ENCODE measurements around the gene PRORP.
A peak's percentile ranks its signal among the peaks of the same experiment; 100 is the strongest.
"Not testable (repeated sequence)": the region's sequence is repeated elsewhere in the genome, so short reads cannot be mapped to it uniquely, and the experiment has no call there.

Gene PRORP

DNA sequence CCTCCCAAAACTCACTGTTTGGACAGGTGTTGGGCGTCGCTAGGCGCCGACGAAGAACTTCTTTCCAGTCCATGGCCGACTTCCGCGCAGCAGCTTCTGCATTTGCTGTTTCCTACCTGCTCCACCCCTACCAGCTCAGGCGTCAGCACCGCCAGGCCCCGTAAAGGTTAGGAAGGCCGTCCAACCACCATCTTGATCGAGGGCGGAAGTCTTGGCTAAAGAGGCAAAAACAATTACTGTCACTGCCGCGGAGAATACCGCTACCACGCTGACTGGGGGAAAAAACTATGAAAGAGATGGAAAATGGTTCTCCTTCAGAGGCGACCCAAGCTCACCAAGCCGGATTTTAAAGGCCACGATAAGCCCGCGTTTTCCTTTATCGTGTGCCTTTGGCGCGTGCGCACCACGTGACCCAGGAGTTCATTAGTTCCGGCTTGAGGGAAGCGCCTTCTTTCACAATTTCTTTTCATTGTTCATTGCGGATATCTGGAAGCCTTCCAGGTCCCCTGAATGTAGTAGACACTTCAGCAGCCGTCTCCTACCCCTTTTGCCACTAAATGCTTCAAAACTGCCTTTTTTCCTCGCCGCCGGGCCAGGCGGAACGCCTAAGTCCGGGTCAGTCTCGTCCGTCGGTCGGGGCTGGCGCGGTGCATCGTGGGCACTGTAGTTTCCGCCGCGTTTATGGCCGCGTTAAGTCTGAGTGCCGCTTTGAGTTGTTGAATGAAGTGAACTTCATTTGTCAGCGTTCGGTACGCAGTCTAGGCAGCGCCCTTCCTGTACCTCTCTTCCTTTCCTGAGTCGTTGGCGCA, at the start of gene PRORP, which contains the start of gene PPP2R3C:
PRORP (plus strand) TSS at position 666 of the 809 bp plus-strand sequence. CDS start 694 bp downstream, outside the sequence.
PPP2R3C (minus strand) TSS at position 104 of the 809 bp plus-strand sequence; CDS start at position 73, 31 bp downstream.
- peak; percentile 89 for DNase-seq (ENCODE audit: low spot score)

DNA sequence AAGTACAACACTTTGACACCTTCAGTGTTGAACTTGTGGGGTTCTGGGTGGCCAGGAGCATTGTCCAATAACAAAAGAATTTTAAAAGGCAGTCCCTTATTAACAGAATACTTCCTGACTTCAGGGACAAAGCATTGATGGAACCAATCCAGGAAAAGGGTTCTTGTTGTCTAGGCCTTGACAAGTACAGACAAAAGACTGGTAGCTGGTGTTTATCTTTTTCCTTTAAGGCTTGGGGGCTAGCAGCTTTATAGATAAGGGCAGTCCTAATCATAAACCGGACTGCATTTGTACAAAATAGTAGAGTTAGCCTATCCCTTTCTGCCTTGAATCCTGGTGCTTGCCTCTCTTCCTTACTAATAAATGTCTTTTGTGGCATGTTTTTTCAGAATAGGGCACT, 48.9 kb upstream of the PRORP start:
- no peak for DNase-seq (ENCODE audit: low spot score)

DNA sequence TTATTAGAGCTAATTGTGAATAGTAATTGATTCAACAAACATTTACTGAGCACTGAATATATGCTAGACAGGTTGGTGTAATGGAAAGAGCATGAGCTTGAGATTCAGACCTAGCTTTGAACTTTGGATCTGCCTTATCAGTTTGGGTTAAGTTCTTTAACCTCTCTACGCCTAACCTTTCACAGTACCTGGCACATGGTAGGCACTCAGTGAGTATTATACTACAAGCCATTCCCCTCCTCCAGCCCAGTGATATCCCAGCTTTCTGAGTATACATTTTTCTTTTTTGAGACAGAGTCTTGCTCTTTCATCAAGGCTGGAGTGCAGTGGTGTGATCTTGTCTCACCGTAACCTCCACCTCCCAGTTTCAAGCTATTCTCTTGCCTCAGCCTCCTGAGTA, 44.3 kb upstream of the PRORP start:
- no peak for DNase-seq (ENCODE audit: low spot score)

DNA sequence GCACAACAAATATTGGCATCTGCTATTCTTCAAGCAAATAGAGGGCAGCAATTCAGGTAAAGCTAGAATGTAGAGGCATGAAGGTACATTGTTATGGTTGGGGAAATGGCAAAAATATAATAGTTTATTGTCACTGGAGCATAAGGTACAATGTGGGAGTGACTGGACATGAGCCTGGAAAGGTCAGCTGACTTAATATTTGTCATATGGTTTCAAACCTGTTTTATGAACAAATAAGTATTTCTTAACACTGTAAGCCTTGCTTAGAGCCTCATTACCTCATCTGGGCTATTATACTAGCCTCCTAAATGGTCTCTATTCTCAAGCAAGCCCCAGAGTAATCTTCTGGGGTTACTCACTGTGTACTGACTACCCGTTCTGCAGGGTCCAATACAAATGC, 42.6 kb upstream of the PRORP start:
- no peak for DNase-seq (ENCODE audit: low spot score)

DNA sequence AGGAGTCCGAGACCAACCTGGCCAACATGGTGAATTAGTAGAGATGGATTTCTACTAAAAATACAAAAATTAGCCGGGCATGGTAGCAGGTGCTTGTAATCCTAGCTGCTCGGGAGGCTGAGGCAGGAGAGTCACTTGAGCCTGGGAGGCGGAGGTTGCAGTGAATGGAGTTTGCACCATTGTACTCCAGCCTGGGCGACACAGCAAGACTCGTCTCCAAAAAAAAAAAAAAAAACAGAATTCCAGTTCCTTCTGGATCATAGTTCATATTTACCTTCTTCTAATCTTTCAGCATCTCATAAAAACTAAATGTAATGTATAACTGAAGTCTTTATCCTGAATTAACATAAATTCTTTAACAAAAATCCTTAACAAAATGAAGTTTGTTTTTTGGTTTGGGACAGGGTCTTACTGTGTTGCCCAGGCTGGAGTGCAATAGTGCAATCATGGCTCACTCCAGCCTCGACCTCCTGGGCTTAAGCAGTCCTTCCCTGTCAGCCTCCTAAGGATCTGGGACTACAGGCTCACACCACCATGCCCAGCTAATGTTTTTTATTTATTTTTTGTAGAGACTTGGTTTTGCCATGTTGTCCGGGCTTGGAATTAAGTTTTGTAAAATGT, 38.7 kb upstream of the PRORP start:
- DNase-seq (ENCODE audit: low spot score): no peak

DNA sequence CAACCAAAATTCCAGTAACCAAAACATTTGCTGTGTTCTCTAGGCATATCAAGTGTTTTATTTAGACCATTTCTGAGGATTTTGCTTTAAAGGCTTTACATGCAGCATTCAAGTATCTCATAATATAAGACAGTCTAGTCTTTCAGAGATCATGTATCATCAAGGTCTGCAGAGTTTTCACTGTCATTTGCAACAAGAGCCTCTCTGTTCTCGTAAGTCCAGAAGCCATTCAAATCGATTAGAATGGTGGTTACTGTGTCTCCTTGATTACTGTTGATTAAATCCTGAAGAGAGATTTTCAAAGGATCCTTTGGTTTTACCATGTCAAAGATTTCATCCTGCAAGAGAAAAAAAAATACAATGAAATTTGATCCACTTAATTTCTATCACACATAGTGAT, 36.9 kb upstream of the PRORP start:
- DNase-seq (ENCODE audit: low spot score): no peak

DNA sequence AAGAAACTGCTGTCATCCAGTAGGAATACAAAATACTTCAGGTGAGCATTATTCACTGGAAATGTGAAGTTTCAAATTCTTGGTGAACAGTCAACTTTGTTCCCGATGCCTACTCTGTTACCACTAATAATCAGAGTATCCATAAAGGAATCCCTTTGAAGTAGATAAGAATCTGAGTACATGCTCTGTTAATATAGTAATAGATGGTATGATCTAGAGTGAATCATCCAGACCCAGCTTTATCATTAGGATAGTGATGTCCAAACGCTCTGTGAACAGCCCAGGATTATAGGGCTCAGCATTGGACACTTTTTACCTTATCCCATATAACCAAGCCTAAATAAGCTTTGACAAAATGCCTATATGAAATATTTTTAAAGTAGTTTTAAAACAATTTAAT, 33.8 kb upstream of the PRORP start:
- no peak for DNase-seq (ENCODE audit: low spot score)

DNA sequence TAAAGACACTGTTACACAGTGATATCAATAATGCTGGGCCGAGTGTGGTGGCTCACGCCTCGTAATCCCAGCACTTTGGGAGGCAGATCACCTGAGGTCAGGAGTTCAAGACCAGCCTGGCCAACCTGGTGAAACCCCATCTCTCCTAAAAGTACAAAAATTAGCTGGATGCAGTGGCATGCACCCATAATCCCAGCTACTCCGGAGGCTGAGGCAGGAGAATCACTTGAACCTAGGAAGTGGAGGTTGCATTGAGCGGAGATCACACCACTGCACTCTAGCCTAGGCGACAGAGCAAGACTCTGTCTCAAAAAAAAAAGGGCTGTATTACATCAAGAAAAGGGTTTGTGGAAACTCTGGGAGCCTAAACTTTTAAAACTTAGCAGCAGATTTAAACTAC, 27.7 kb upstream of the PRORP start:
- not testable (repeated sequence) for DNase-seq (ENCODE audit: low spot score)

DNA sequence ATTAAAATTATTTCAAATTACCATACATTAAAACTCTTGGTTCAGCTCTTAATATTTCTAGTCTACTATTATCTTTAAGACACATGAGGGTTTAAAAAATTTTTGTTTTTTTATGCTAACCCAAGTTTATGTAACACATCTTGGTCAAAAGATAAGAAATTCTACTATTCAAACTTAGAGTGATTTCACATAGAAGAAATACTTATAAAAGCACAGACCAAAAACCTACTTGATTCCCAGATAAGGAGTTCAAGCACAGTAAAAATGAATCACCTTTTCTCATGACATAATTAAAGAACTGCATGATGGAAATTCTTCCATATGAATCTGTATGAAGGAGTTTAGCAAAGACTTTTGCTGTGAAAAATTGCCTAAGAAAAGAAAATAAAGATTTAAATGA, 14.5 kb upstream of the PRORP start:
- no peak for DNase-seq (ENCODE audit: low spot score)

DNA sequence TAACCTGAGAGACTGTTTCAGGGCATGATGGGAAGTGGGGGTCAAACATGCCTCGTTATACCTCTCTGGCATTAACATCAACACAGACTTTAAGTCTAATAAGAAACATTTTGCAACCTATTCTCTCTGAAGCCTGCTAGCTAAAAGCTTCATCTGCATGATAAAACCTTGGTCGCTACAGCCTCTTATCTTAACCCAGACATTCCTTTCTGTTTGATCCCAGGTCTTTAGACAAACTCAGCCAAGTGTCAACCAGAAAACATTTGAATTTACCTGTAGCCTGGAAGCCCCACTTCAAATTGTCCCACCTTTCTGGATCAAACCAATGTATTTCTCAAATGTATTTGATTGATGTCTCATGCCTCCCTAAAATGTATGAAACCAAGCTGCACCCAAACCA, 9.7 kb upstream of the PRORP start:
- DNase-seq (ENCODE audit: low spot score): no peak

DNA sequence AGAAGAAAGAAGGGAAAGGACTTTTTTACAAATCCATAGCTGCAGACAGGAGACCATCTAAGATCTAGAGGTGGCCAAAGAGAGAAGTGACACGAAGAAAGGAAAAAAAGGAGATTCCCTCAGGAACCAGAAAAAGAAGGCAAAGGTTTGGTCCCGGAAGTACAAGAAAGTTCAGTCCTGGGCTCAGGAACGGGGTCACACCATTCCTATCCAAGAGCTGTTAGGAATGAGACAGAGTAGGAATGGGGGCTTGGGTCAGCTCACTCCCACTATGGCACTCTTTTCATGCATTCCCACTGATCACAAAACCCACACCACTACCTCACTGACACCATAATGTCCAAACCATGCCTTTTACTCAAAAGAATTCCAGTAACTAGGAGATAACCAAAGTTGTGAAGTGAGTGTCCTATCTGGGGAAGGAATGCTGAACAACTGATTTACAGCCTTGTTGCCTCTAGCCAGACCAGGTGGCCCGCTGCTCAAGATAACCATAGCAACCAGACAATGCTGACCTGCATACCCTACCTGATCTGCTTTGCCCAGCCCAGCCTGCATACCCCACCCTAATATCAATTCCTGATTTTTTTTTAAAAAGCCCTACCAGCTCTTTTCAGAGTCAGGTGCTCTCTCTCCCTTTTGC, 8.9 kb upstream of the PRORP start:
- no peak for DNase-seq (ENCODE audit: low spot score)

DNA sequence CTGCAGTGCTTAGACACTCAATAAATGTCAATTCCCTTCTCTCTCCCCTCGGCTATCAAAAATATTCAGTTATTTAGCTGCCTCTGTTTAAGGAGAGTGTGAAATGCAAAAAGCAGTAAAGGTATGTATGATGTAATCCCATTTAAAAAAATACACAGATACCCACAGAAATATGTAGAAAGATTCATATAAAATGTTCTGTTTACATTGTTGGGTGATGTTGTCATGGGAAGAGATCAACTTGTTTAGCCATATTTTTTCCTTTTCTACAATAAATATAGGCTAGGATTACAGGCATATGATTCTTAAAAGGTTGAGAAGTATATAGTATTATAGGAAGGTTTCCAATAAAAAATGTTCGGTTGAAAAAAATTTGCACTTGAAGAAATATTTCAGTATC, 8.3 kb upstream of the PRORP start:
- DNase-seq (ENCODE audit: low spot score): no peak

DNA sequence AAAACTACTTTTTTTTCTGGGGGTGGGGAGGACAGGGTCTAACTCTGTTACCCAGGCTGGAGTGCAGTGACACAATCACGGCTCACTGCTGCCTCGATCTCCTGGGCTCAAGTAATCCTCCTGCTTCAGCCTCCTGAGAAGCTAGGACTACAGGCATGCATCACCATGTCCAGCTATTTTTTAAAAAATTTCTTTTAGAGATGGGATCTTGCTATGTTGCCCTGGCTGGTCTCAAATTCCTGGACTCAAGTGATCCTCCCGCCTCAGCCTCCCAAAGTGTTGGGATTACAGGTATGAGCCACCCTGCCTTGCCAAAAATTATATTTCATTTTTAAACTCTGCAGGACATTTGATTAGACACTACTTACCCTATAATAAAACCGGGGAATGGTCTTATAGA, 6.1 kb upstream of the PRORP start:
- no peak for DNase-seq (ENCODE audit: low spot score)

DNA sequence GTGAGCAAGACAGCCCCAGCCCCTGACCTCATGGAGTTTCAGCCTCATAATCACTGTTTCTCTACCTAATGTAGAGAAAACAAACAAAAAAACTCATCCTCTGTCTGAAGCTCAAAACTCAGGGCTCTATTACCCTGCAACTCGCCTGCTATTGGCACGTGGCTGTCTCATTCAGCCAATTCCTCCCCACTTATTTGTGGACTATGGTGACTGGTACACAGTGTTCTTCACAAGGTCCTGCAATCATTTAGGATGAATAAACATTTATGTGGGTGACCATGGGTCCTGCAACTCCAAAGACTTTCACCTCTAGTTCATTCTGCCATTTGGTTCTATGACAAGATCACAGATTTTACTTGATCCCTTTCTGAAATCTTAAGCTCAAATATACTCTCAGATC, 5.2 kb upstream of the PRORP start:
- DNase-seq (ENCODE audit: low spot score): no peak

DNA sequence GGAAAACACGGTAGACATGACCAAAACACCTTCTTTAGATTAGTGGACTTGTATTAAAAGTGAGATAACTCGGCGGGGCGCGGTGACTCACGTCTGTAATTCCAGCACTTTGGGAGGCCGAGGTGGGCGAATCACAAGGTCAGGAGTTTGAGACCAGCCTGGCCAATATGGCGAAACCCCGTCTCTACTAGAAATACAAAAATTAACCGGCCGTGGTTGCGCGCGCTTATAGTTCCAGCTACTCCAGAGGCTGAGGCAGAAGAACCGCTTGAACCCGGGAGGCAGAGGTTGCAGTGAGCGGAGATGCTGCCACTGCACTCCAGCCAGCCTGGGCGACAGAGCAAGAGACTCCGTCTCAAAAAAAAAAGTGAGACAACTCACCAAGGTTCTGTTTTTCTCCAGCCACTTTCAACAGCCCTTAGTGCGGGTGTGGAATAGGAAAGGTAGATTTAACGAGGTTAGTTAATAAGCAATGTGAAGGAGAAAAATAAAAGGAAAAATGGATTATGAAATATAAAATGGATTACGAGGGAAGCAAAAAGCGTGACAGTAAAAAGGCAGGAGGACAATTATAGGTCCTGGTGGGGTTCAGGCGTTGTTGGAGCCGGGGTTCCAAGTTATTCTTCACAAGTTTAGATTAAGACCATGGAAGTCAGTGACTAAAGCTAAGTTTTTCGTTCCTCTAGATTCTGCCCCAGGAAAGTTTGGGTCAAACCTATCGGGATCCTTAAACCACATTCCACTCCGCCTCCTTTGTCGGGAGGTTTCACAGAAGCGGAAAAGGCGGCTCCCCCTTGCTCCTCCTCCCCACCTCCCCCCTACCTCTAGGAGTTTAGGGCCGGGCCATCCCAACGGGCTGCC, 1.1 kb upstream of the PRORP start:
- DNase-seq (ENCODE audit: low spot score): no peak

DNA sequence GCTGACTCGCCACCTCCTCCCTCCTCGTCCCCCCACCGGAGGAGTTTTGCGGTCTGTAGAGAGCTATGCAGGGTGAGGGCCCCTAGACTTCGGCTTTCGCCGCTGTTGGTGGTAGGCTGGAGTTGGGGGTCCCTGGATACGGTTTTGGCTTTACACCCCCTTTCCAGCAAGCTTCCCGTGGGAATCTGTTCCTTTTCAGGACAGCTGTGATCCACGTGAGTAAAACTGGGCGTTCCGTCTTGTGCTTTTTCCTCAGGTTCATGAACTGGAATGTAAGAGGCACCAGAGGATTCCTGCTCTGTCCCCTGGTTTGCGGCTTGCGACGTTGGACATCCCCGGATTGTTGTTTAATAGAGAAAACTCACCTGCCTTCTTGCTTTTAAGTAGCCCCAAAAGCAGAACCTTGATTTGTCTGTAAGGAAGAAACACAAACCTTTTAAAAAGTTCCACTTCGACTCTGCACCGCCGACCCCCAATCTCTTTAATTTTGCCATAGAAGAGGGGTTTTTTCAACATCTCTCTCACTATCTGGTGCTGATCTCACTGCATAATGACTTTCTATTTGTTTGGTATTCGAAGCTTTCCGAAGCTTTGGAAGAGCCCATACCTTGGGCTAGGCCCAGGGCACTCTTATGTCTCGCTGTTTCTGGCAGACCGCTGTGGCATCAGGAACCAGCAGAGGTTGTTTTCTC, 490 bp downstream of the PRORP start:
- DNase-seq (ENCODE audit: low spot score): no peak

DNA sequence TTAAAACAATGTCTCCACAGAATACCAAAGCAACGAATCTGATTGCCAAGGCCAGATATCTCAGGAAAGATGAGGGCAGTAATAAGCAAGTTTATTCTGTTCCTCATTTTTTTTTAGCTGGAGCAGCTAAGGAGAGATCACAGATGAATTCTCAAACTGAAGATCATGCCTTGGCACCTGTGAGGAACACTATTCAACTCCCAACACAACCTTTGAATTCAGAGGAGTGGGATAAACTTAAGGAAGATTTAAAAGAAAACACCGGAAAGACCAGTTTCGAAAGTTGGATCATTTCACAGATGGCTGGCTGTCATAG, 994 bp downstream of the PRORP start:
- no peak for DNase-seq (ENCODE audit: low spot score)

DNA sequence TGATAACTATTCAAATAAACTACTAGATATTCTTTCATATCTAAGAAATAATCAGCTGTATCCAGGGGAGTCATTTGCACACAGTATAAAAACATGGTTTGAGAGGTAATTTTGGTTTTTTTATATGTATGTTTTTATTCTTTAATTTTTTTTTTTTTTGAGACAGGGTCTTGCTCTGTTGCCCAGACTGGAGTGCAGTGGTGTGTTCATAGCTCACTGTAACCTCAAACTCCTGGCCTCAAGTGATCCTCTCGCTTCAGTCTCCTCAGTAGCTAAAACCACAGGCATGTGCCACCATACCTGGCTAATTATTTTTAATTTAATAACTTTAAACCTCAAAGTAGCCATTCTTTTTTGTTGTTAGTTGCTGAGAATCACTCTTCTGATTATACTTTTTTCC, 1.8 kb downstream of the PRORP start:
- no peak for DNase-seq (ENCODE audit: low spot score)

DNA sequence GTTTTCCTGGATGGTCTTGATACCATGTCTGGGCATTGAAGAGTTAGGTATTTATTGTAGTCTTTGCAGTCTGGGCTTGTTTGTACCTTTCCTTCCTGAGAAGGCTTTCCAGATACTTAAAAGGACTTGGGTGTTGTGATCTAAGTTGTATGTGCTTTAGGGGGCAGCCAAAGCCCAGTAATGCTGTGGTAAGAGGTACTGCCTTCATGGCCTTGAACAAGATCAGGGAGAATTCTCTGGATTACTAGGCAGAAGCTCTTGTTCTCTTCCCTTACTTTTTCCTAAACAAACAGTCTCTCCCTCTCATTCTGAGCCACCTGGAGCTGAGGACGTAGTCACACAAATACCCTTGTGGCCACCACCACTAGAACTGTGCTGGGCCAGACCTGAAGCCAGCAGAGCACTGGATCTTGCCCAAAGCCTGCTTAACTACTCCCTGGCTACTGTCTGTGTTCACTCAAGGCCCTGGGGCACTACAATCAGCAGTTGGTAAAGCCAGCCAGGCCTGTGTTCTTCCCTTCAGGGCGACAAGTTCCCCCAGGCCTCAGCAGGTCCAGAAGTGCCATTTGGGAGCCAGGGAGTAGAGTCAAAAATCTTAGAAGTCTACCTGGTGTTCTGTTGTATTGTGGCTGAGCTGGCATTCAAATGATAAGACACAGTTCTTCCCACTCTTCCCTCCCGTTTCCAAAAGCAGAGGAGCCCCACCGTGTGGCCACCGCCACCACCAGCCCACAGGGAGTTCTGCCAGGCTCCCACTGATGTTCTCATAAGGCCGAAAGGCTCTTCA, 11.4 kb downstream of the PRORP start:
- DNase-seq (ENCODE audit: low spot score): no peak

DNA sequence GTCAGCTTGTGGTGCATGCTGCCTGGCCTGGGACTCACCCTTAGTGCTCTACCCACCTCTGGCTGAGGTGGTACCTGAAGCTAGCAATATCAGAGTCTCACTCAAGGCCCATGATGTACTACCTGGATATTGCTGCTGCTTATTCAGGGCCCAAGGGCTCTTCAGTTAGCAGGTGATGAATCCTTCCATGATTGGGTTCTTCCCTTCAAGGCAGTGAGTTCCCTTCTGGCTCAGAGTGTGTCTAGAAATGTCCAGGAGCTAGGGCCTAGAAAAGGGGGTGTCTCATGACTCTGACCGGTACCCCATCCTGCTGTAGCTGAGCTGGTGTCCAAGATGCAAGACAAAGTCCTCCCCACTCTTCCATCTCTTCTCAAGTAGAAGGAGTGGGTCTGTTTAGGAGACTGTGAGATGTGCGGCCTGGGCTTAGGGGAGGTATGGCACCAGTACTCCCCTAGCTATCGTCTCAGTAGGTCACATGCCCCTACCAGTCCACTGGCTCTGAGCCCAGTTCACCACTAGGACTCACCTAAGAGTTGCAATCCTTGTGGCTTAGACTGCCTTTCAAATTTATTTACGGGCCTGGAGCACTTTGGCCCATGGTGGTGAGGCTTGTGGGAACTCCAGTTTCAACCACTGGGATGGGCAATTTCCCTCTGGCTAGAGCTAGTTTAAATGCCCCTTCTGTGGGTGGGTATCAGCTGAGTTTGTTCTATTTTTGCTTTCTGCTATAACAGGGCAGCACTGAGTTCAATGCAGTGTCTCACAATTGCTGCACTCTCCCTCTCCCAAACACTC, 12.2 kb downstream of the PRORP start:
- no peak for DNase-seq (ENCODE audit: low spot score)

Measured in hematopoietic multipotent progenitor cell treated with erythropoietin and hydrocortisone succinate and interleukin-3 and kit ligand, for 15 days (in vitro differentiated cells).